ENCODE measurements around the gene FOSL2. TPM values are rescaled to one million over a fixed set of nuclear protein-coding genes. Genes with fewer than 3 reads are reported as not detected.
"Not testable (repeated sequence)": the region's sequence is repeated elsewhere in the genome, so short reads cannot be mapped to it uniquely, and the experiment has no call there.

FOSL2 gene
- total RNA-seq, 1 donor from 2014 or later: 55.0 TPM

GRCh38 chr2:28370354-28370753 is 22.3 kb upstream of the FOSL2 start:
- peaks cover 23% of the 10 kb centered on the region for H3K4me1 Mint-ChIP-seq (ENCODE audit: low read depth)
- no peak for DNase-seq (ENCODE audit: low spot score)
- no peaks in the 10 kb centered on the region for H3K9me3 Mint-ChIP-seq
- peaks cover 16% of the 10 kb centered on the region for H3K27me3 Mint-ChIP-seq (ENCODE audit: insufficient read depth)
- H3K36me3 Mint-ChIP-seq (ENCODE audit: low read depth): no peaks in the 10 kb centered on the region
- H3K27ac Mint-ChIP-seq: no peak overlapping the region
- intact Hi-C loops (cut with micrococcal nuclease): no loop called here
- H3K4me3 Mint-ChIP-seq: no peak overlapping the region

DNA sequence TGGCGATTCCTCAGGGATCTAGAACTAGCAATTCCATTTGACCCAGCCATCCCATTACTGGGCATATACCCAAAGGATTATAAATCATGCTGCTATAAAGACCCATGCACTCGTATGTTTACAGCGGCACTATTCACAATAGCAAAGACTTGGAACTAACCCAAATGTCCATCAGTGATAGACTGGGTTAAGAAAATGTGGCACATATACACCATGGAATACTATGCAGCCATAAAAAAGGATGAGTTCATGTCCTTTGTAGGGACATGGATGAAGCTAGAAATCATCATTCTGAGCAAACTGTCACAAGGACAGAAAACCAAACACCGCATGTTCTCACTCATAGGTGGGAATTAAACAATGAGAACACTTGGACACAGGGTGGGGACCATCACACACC is 20.9 kb upstream of the FOSL2 start:
- intact Hi-C loops (cut with micrococcal nuclease); DNase-seq (ENCODE audit: low spot score); H3K9me3 Mint-ChIP-seq; H3K36me3 Mint-ChIP-seq (ENCODE audit: low read depth); H3K4me1 Mint-ChIP-seq (ENCODE audit: low read depth); H3K27ac Mint-ChIP-seq; H3K4me3 Mint-ChIP-seq: not testable (repeated sequence)
- peaks cover 16% of the 10 kb centered on the region for H3K27me3 Mint-ChIP-seq (ENCODE audit: insufficient read depth)

GRCh38 chr2:28373854-28374253 is 18.8 kb upstream of the FOSL2 start:
- Mint-ChIP-seq H3K4me3 (no peak overlapping the region), H3K4me1 (ENCODE audit: low read depth) (peaks cover 2% of the 10 kb centered on the region), H3K36me3 (ENCODE audit: low read depth) (no peaks in the 10 kb centered on the region), H3K9me3 (no peaks in the 10 kb centered on the region), H3K27me3 (ENCODE audit: insufficient read depth) (peaks cover 17% of the 10 kb centered on the region), H3K27ac (no peak overlapping the region)
- intact Hi-C loops (cut with micrococcal nuclease): no loop called here
- DNase-seq (ENCODE audit: low spot score): no peak

DNA sequence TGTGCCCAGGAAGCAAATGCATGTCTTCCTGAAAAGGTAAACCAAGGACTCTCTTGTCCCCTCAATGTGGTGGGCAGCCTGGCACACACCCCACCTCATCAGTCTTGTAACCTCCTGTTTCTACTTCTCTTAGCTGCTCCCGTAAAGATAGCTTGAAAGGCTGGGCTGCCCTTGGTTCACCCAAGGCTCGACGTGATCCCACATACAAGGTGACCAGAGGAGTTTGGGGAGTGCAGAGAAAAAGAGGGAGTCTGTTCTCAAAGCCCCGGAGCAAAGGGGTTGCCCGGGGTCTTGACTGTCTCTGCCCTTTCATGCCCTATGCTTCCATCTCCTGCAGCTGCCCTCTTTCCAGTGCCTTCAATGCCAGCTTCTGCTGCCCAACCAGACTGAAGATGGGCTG is 18.3 kb upstream of the FOSL2 start:
- DNase-seq (ENCODE audit: low spot score): no peak
- Mint-ChIP-seq H3K9me3 (no peaks in the 10 kb centered on the region), H3K4me3 (no peak overlapping the region), H3K27ac (no peak overlapping the region), H3K27me3 (ENCODE audit: insufficient read depth) (peaks cover 15% of the 10 kb centered on the region), H3K4me1 (ENCODE audit: low read depth) (peaks cover 7% of the 10 kb centered on the region), H3K36me3 (ENCODE audit: low read depth) (no peaks in the 10 kb centered on the region)
- intact Hi-C loops (cut with micrococcal nuclease): no loop called here

DNA sequence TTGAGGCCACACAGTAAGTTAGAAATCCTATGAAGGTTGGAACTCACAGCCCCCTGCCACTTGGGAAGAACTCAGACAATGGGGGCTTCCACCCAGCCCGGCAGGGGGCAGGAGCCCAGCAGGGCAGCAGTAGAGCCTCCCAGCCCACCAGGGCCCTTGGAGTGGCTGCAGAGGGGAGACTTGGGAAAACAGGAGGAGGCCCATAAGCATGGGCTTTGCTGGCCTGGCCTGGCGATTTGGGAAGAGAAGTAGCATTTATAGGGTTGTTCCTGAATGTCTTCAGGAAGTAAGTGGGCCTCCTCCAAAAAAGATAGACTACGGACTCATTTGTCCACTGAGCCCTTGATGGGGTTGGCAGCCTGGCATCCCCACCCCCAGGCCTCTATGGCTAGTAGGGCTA is 17.4 kb upstream of the FOSL2 start:
- peaks cover 18% of the 10 kb centered on the region for H3K27me3 Mint-ChIP-seq (ENCODE audit: insufficient read depth)
- H3K9me3 Mint-ChIP-seq: no peaks in the 10 kb centered on the region
- intact Hi-C loops (cut with micrococcal nuclease): no loop called here
- H3K36me3 Mint-ChIP-seq (ENCODE audit: low read depth): no peaks in the 10 kb centered on the region
- peaks cover 14% of the 10 kb centered on the region for H3K4me1 Mint-ChIP-seq (ENCODE audit: low read depth)
- no peak overlapping the region for H3K4me3 Mint-ChIP-seq
- no peak for DNase-seq (ENCODE audit: low spot score)
- H3K27ac Mint-ChIP-seq: no peak overlapping the region

- intact Hi-C loops (cut with micrococcal nuclease): no loop called here
- Mint-ChIP-seq H3K36me3 (ENCODE audit: low read depth) (no peaks in the 10 kb centered on the region), H3K4me1 (ENCODE audit: low read depth) (peaks cover 18% of the 10 kb centered on the region), H3K4me3 (no peak overlapping the region), H3K27me3 (ENCODE audit: insufficient read depth) (peaks cover 15% of the 10 kb centered on the region), H3K9me3 (no peaks in the 10 kb centered on the region), H3K27ac (no peak overlapping the region)
- DNase-seq (ENCODE audit: low spot score): no peak
These were observed 16.7 kb upstream of the FOSL2 start for GRCh38 chr2:28375742-28376631.

GRCh38 chr2:28377195-28377816 is 15.4 kb upstream of the FOSL2 start:
- Mint-ChIP-seq H3K27me3 (ENCODE audit: insufficient read depth) (peaks cover 15% of the 10 kb centered on the region), H3K36me3 (ENCODE audit: low read depth) (no peaks in the 10 kb centered on the region), H3K9me3 (no peaks in the 10 kb centered on the region), H3K27ac (no peak overlapping the region), H3K4me3 (no peak overlapping the region), H3K4me1 (ENCODE audit: low read depth) (peaks cover 23% of the 10 kb centered on the region)
- DNase-seq (ENCODE audit: low spot score): no peak
- intact Hi-C loops (cut with micrococcal nuclease): no loop called here

DNA sequence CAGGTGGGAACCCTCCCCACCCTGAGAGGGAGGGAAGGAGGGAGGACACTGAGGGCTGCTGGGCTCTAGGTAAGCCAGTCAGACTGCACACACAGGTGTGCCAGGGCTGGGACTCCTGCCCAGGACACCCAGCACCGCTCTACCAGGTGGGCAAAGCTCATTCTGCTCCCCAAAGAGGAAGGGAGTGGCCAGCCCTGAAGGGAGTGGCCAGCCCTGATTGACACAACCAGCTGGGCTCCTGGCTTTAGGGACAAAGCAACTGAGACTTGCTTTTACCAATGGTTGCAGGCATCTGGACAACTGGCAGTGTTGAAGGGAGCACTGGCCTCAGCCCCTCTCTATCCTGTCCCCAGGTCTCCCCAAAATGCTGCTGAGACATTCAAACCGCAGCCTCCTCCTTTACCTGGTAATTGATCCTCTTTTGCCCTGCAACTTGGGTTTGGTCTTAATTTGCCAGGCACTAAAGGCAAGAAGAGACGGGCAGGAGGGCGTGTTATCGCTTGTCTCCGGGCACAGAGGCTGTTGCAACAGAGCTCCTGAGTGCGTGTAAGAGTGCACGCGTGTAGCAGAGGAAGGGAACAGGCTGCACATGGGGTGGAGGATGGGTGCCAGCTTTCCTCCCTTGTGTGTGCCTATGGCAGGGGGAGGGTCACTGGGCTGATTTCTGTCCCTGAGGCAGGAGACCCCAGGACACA is 14.5 kb upstream of the FOSL2 start:
- intact Hi-C loops (cut with micrococcal nuclease): no loop called here
- H3K36me3 Mint-ChIP-seq (ENCODE audit: low read depth): no peaks in the 10 kb centered on the region
- H3K4me3 Mint-ChIP-seq: no peak overlapping the region
- H3K9me3 Mint-ChIP-seq: no peaks in the 10 kb centered on the region
- peaks cover 31% of the 10 kb centered on the region for H3K4me1 Mint-ChIP-seq (ENCODE audit: low read depth)
- DNase-seq (ENCODE audit: low spot score): no peak
- peaks cover 11% of the 10 kb centered on the region for H3K27me3 Mint-ChIP-seq (ENCODE audit: insufficient read depth)
- no peak overlapping the region for H3K27ac Mint-ChIP-seq

DNA sequence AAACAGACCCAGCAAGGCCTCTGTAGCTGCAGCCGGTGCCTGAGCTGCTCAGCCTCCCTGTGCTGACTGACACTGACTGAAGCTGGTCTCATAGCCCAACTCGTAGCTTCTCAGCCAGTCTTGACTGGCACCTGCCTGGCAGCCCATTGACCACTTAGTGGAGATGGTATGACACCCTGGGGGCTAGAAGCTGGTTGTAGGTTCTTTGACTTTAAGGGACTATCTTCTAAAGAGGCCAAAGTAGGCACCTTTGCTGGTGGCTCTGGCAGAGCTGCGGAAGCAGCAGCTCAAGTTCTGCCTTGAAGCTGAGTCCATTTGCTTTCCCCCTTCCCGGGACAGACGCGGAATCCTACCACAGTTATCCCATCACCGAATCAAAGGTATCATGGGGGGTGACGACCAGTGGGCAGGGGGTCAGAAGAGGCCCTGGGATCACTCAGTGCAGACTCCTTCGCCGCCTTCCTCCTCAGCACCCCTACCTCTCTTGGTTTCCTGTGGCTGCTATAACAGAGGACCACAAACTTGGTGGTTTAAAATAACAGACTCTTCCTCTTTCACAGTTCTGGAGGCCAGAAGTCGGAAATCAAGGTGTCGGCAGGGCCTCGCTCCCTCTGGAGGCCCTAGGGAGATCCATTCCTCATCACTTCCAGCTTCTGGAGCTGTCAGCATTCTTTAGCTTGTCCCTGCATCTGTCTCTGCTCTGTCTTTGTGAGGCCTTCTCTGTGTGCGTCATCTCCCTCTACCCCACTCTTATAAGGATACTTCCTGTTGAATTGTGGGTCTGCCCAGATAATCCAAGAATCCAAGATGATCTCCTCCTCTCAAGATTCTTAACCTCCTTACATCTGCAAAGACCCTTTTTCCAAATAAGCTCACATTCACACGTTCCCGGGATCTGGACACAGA is 13.7 kb upstream of the FOSL2 start:
- intact Hi-C loops (cut with micrococcal nuclease): no loop called here
- no peaks in the 10 kb centered on the region for H3K36me3 Mint-ChIP-seq (ENCODE audit: low read depth)
- no peak overlapping the region for H3K4me3 Mint-ChIP-seq
- no peak for DNase-seq (ENCODE audit: low spot score)
- no peak overlapping the region for H3K27ac Mint-ChIP-seq
- H3K27me3 Mint-ChIP-seq (ENCODE audit: insufficient read depth): peaks cover 7% of the 10 kb centered on the region
- peaks cover 35% of the 10 kb centered on the region for H3K4me1 Mint-ChIP-seq (ENCODE audit: low read depth)
- H3K9me3 Mint-ChIP-seq: no peaks in the 10 kb centered on the region

GRCh38 chr2:28380219-28380618 is 12.4 kb upstream of the FOSL2 start:
- no peak overlapping the region for H3K27ac Mint-ChIP-seq
- no peaks in the 10 kb centered on the region for H3K9me3 Mint-ChIP-seq
- H3K4me3 Mint-ChIP-seq: no peak overlapping the region
- DNase-seq (ENCODE audit: low spot score): no peak
- intact Hi-C loops (cut with micrococcal nuclease): no loop called here
- peaks cover 4% of the 10 kb centered on the region for H3K27me3 Mint-ChIP-seq (ENCODE audit: insufficient read depth)
- peaks cover 35% of the 10 kb centered on the region for H3K4me1 Mint-ChIP-seq (ENCODE audit: low read depth)
- no peaks in the 10 kb centered on the region for H3K36me3 Mint-ChIP-seq (ENCODE audit: low read depth)

DNA sequence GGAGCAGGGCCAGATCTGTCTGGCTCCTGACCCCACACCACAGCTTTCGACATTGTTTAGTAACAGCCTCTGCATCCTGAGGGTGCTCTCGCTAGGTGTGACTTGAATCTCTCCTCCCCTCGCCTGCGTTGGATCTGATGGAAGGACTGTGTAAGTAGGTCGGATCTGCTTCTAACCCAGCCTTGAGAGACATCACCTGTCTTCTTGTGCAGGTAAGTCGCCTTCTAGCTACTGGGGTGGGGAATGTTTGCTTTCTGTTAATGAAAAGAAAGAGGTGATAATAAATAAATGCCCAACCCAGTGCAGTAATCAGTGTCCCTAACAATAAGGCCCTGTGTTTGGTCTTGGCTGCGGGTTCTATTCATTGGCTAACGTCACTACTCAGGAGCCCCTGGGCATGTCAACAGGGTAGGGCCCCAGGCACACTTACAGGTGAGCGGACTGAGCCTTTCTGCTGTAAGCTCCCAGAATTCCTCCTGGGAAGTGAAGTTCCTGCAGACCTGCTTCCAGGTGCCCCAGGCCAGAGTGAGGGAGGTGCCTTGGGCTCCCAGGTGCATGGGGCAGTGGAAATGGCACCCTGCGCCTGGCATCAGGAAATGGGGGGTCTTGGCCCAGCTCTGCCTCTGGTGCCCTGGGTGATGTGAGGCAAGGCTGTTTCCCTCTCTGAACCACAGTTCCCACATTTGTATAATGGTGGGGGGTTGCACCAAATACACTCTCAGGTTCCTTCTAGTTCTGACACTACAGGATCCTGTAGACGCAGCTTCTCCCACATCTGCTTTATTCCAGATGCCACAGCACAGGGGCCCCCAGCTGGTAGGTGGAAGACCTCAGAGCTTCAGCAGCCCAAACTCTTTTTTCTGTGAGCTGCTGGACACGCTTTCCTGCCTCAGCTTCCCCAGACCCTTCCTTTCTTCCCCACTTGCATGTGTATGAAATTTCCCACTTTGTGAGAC is 11.2 kb upstream of the FOSL2 start:
- Mint-ChIP-seq H3K9me3 (no peaks in the 10 kb centered on the region), H3K27ac (no peak overlapping the region), H3K27me3 (ENCODE audit: insufficient read depth) (peaks cover 4% of the 10 kb centered on the region), H3K4me3 (no peak overlapping the region), H3K36me3 (ENCODE audit: low read depth) (no peaks in the 10 kb centered on the region), H3K4me1 (ENCODE audit: low read depth) (peaks cover 35% of the 10 kb centered on the region)
- DNase-seq (ENCODE audit: low spot score): no peak
- intact Hi-C loops (cut with micrococcal nuclease): no loop called here

- Mint-ChIP-seq H3K27ac (no peak overlapping the region), H3K4me3 (no peak overlapping the region), H3K36me3 (ENCODE audit: low read depth) (peaks cover 4% of the 10 kb centered on the region), H3K9me3 (peaks cover 6% of the 10 kb centered on the region), H3K4me1 (ENCODE audit: low read depth) (peaks cover 41% of the 10 kb centered on the region), H3K27me3 (ENCODE audit: insufficient read depth) (peaks cover 3% of the 10 kb centered on the region)
- no peak for DNase-seq (ENCODE audit: low spot score)
- intact Hi-C loops (cut with micrococcal nuclease): no loop called here
These were observed 9.9 kb upstream of the FOSL2 start for GRCh38 chr2:28382755-28383154.

Measured in activated T-helper 1 cell treated with anti-CD3 and anti-CD28 coated beads, Interleukin-12 subunit alpha, Interleukin-12 subunit beta, Interleukin-2, Interleukin-4 antibody, amounts not matched to agents 30 ng/mL and 10 ng/mL and 1 ng/mL, durations not matched to agents 14 hours and 24 hours and 36 hours (primary cell).